GM23338 (cell line): Measurements from ENCODE around the gene ARHGEF28. TPM values are rescaled to one million over a fixed set of nuclear protein-coding genes. Genes with fewer than 3 reads are reported as not detected.

ENCODE experiments used
- ATAC-seq: fragments of 200-7000 bp; cut with Tn5 transposase; 3 replicates; pipeline ENCODE4 v1.9.1; 2020
- DNase-seq: peaks from one replicate; pipeline ENCODE4 v3.0.0-alpha.2; 2015; ENCODE audit warnings: low spot score
- H2AFZ ChIP-seq: fragments of 200-600 bp; sonication (generic); 2 replicates; pipeline ENCODE4 v1.8.0; 2016; ENCODE audit warnings: antibody characterized with exemption, mild to moderate bottlenecking, moderate library complexity
- H3F3A ChIP-seq: fragments of 200-600 bp; sonication (generic); replicated peaks from 2 replicates; pipeline ENCODE4 v1.8.0; 2017; ENCODE audit warnings: antibody characterized with exemption, mixed run types, low read depth
- H3K27ac ChIP-seq: fragments of 200-600 bp; sonication (generic); 2 replicates; pipeline ENCODE4 v1.6.1; 2016; ENCODE audit warnings: low read depth
- H3K27me3 ChIP-seq: fragments of 200-600 bp; sonication (generic); 2 replicates; pipeline ENCODE4 v1.8.0; 2016; ENCODE audit warnings: mild to moderate bottlenecking, mixed run types, moderate library complexity; ENCODE audit not compliant: insufficient read depth
- H3K36me3 ChIP-seq: fragments of 200-600 bp; sonication (generic); 2 replicates; pipeline ENCODE4 v1.8.0; 2016; ENCODE audit warnings: mild to moderate bottlenecking; ENCODE audit not compliant: insufficient read depth
- H3K4me1 ChIP-seq: fragments of 200-600 bp; sonication (generic); 2 replicates; pipeline ENCODE4 v1.8.0; 2016; ENCODE audit warnings: mild to moderate bottlenecking, moderate library complexity; ENCODE audit not compliant: insufficient read depth
- H3K4me2 ChIP-seq: fragments of 200-600 bp; sonication (generic); 2 replicates; pipeline ENCODE4 v1.7.1; 2017; ENCODE audit warnings: mixed run types
- H3K4me3 ChIP-seq: fragments of 200-600 bp; sonication (generic); 2 replicates; pipeline ENCODE4 v1.6.1; 2016; ENCODE audit warnings: mixed run types
- H3K79me2 ChIP-seq: fragments of 200-600 bp; sonication (generic); replicated peaks from 2 replicates; pipeline ENCODE4 v1.8.0; 2017; ENCODE audit warnings: mild to moderate bottlenecking; ENCODE audit not compliant: insufficient read depth
- H3K9me2 ChIP-seq: fragments of 200-600 bp; sonication (generic); 2 replicates; pipeline ENCODE4 v1.8.0; 2017; ENCODE audit not compliant: insufficient read depth
- H4K20me1 ChIP-seq: fragments of 200-600 bp; sonication (generic); replicated peaks from 2 replicates; pipeline ENCODE4 v1.8.0; 2017; ENCODE audit warnings: mild to moderate bottlenecking; ENCODE audit not compliant: insufficient read depth
- H3K27ac Mint-ChIP-seq: 2 replicates; pipeline ENCODE4 v1.8.0; 2020; ENCODE audit warnings: inconsistent platforms, mild to moderate bottlenecking, moderate library complexity, mixed read lengths
- H3K27me3 Mint-ChIP-seq: 3 replicates; pipeline ENCODE4 v1.8.0; 2022; ENCODE audit warnings: low read depth, mild to moderate bottlenecking, moderate library complexity, mixed read lengths, inconsistent platforms; ENCODE audit not compliant: insufficient read depth, poor library complexity
- H3K36me3 Mint-ChIP-seq: 3 replicates; pipeline ENCODE4 v1.8.0; 2021; ENCODE audit warnings: low read depth, mild to moderate bottlenecking, inconsistent platforms, moderate library complexity, mixed read lengths
- H3K4me1 Mint-ChIP-seq: 3 replicates; pipeline ENCODE4 v1.8.0; 2020; ENCODE audit warnings: mild to moderate bottlenecking, inconsistent platforms, mixed read lengths
- H3K4me3 Mint-ChIP-seq: 3 replicates; pipeline ENCODE4 v1.8.0; 2021; ENCODE audit warnings: moderate library complexity, mild to moderate bottlenecking, inconsistent platforms, mixed read lengths
- H3K9me3 Mint-ChIP-seq: 3 replicates; pipeline ENCODE4 v1.8.0; 2020; ENCODE audit warnings: moderate library complexity, mild to moderate bottlenecking, inconsistent platforms, mixed read lengths
- CREB1 ChIP-seq: fragments of 250-450 bp; sonication (Bioruptor Pico); IDR thresholded peaks from 2 replicates; pipeline ENCODE4 v1.5.0; 2020; ENCODE audit warnings: low read depth, mild to moderate bottlenecking, moderate library complexity
- CTCF ChIP-seq, 2 experiments: fragments of 200-600 bp in 1 of 2; sonication (generic) in 1 of 2; conservative IDR thresholded peaks; 2 replicates each; pipeline versions ENCODE4 v1.5.1 to v1.6.1; 2016 to 2017; ENCODE audit warnings: antibody characterized with exemption in 2 of 2, low read depth in 2 of 2, mild to moderate bottlenecking in 2 of 2, moderate library complexity in 1 of 2
- ETS1 ChIP-seq: IDR thresholded peaks from 2 replicates; pipeline ENCODE4 v1.6.1; 2016; ENCODE audit warnings: antibody characterized with exemption
- EZH2 ChIP-seq: fragments of 200-600 bp; sonication (generic); IDR thresholded peaks from one replicate; pipeline ENCODE4 v1.8.0; 2017; ENCODE audit warnings: antibody characterized with exemption, mild to moderate bottlenecking, low read depth; ENCODE audit not compliant: unreplicated experiment
- EZH2phosphoT487 ChIP-seq: fragments of 200-600 bp; sonication (generic); IDR thresholded peaks from one replicate; pipeline ENCODE4 v1.8.1; 2018; ENCODE audit warnings: antibody characterized with exemption; ENCODE audit not compliant: unreplicated experiment
- JUNB ChIP-seq: IDR thresholded peaks from one replicate; pipeline ENCODE4 v1.6.1; 2016; ENCODE audit warnings: antibody characterized with exemption; ENCODE audit not compliant: unreplicated experiment
- POLR2AphosphoS5 ChIP-seq: IDR thresholded peaks from 2 replicates; pipeline ENCODE4 v1.6.1; 2016; ENCODE audit warnings: antibody characterized with exemption, low read depth
- STAT1 ChIP-seq: IDR thresholded peaks from one replicate; pipeline ENCODE4 v1.6.1; 2016; ENCODE audit warnings: antibody characterized with exemption; ENCODE audit not compliant: unreplicated experiment
- ZNF114 ChIP-seq: fragments of 250-450 bp; sonication (Bioruptor Pico); IDR thresholded peaks from 2 replicates; pipeline ENCODE4 v1.5.0; 2020; ENCODE audit warnings: mild to moderate bottlenecking, moderate library complexity
- ZNF462 ChIP-seq: fragments of 250-450 bp; sonication (Bioruptor Pico); IDR thresholded peaks from 2 replicates; pipeline ENCODE4 v1.5.0; 2020; ENCODE audit warnings: mild to moderate bottlenecking, moderate library complexity
- polyA plus RNA-seq: library from polyadenylated mRNA; unstranded; fragments of >200 nt; fragmentation: Nextera tagmentation; extraction: Ambion mirVana; gene quantifications from 2 replicates; pipeline ENCODE4 v1.2.1, GENCODE V29; 2016
- total RNA-seq: library from RNA; depleted of rRNA; stranded (reverse); fragments of >200 nt; shearing (Covaris generic); gene quantifications from 2 replicates; pipeline ENCODE4 v1.2.3, GENCODE V29; 2014
- TF ChIP-seq, protein P1 (sequence below): IDR thresholded peaks from one replicate; pipeline ENCODE4 v1.6.1; 2018; ENCODE audit warnings: antibody characterized with exemption; ENCODE audit not compliant: unreplicated experiment

Gene ARHGEF28
- total and polyA plus RNA-seq, 2 experiments from 2014 or later: 0.39 to 1.0 TPM

DNA sequence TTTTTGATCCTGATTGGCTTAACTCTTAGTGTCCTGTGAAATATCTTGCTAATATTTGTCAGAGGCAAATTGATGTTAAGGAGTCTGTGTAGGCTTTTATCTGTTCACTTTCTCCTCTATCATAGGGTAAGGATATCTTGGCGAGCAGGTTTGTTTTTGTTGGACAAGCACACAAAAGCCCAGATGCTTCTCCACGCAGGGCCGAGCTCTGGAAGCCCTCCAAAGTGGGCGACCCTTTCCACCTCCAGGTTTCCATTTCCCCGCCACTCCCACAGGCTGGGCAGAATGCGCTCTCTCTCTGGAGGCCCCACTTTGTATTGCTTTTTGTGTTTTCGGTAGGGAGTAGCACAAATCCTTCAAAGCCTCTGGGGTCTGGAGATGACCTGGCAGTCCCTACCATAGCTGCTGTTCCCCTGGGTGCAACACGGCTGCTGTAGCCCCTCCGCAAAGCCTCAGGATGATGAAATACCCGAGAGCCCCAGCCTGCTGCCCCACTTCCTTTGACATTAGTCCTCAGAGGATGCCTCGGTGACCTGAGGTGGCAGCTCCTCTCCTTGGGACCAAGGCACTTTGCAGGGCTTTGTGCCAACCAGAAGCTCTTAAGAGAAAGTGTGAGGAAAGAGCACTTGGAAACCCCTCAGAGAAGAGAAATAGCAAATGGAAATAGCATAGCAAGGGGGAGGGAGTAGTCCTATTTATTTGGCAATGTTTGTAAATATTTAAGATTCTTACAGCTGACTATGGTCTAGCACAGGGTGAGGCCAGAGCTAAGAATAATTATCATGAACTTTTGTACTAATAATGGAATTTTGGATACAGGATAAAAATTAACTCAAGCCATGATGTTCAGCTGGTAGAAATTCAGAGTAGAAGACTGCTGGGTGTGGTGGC, 122.8 kb downstream of the ARHGEF28 start:
- Mint-ChIP-seq H3K27me3 (peaks cover 2% of the 10 kb centered on the region), H3K9me3 (no peaks in the 10 kb centered on the region), H3K4me1 (peaks cover 24% of the 10 kb centered on the region), H3K4me3 (no peak overlapping the region), H3K36me3 (no peaks in the 10 kb centered on the region), H3K27ac (no peak overlapping the region)
- TF ChIP-seq JUNB: no peak
- TF ChIP-seq, protein P1, sequence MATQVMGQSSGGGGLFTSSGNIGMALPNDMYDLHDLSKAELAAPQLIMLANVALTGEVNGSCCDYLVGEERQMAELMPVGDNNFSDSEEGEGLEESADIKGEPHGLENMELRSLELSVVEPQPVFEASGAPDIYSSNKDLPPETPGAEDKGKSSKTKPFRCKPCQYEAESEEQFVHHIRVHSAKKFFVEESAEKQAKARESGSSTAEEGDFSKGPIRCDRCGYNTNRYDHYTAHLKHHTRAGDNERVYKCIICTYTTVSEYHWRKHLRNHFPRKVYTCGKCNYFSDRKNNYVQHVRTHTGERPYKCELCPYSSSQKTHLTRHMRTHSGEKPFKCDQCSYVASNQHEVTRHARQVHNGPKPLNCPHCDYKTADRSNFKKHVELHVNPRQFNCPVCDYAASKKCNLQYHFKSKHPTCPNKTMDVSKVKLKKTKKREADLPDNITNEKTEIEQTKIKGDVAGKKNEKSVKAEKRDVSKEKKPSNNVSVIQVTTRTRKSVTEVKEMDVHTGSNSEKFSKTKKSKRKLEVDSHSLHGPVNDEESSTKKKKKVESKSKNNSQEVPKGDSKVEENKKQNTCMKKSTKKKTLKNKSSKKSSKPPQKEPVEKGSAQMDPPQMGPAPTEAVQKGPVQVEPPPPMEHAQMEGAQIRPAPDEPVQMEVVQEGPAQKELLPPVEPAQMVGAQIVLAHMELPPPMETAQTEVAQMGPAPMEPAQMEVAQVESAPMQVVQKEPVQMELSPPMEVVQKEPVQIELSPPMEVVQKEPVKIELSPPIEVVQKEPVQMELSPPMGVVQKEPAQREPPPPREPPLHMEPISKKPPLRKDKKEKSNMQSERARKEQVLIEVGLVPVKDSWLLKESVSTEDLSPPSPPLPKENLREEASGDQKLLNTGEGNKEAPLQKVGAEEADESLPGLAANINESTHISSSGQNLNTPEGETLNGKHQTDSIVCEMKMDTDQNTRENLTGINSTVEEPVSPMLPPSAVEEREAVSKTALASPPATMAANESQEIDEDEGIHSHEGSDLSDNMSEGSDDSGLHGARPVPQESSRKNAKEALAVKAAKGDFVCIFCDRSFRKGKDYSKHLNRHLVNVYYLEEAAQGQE: no peak
- TF ChIP-seq ZNF114 (CRISPR knock-in tag): no peak
- no peak for TF ChIP-seq POLR2AphosphoS5
- no peak for TF ChIP-seq CREB1 (CRISPR knock-in tag)
- TF ChIP-seq ETS1: no peak
- no peak for TF ChIP-seq EZH2phosphoT487
- TF ChIP-seq CTCF (conservative IDR thresholded peaks at IDR 0.05; ENCODE audit: low read depth in 2 of 2): no peak
- no peak for TF ChIP-seq EZH2
- TF ChIP-seq STAT1: no peak
- TF ChIP-seq ZNF462 (CRISPR knock-in tag): no peak
- Histone ChIP-seq H4K20me1 (no peaks in the 10 kb centered on the region), H3K9me2 (no peaks in the 10 kb centered on the region), H3K4me1 (peaks cover 6% of the 10 kb centered on the region; the same call in 1 of the 2 replicates), H3K36me3 (no peaks in the 10 kb centered on the region), H3K79me2 (no peaks in the 10 kb centered on the region), H3K4me2 (no peak overlapping the region), H3K4me3 (no peak overlapping the region), H2AFZ (peak overlapping the region; percentile 87), H3K27me3 (no peaks in the 10 kb centered on the region), H3K27ac (no peak overlapping the region), H3F3A (no peaks in the 10 kb centered on the region)
- DNase-seq (no peak), ATAC-seq (no peak)
